CD14-positive monocyte (primary cell): ENCODE data around the gene PRR4. TPM values are rescaled to one million over a fixed set of nuclear protein-coding genes. Genes with fewer than 3 reads are reported as not detected.

Experiments used
- DNase-seq, 3 donors: peaks; one replicate each; pipeline ENCODE4 v3.0.0-alpha.2; 2011 to 2022
- H2AFZ ChIP-seq: 2 replicates; pipeline ENCODE4 v1.6.0; 2012; ENCODE audit warnings: mild to moderate bottlenecking, low read depth, low read length, inconsistent platforms; ENCODE audit not compliant: insufficient read depth, poor library complexity, severe bottlenecking
- H3K27ac ChIP-seq, 2 donors: 1 replicate in 1 of 2; 2 replicates in 1 of 2; pipeline ENCODE4 v1.5.1; 2012 to 2013; ENCODE audit warnings: low read length in 2 of 2, control low read depth in 1 of 2, inconsistent platforms in 1 of 2, low read depth in 1 of 2, mild to moderate bottlenecking in 1 of 2
- H3K27me3 ChIP-seq, 2 donors: one replicate each; pipeline versions ENCODE4 v1.6.0 to v1.6.1; 2011 to 2013; ENCODE audit warnings: low read length in 2 of 2; ENCODE audit not compliant: control insufficient read depth in 2 of 2, insufficient read depth in 2 of 2
- H3K36me3 ChIP-seq, 2 donors: replicated peaks in 1 of 2; 1 replicate in 1 of 2; 2 replicates in 1 of 2; pipeline versions ENCODE4 v1.5.1 to v1.6.1; 2012 to 2013; ENCODE audit warnings: low read length in 2 of 2, control low read depth in 1 of 2, inconsistent platforms in 1 of 2, mild to moderate bottlenecking in 1 of 2; ENCODE audit not compliant: insufficient read depth in 2 of 2, control insufficient read depth in 1 of 2
- H3K4me1 ChIP-seq, 2 donors: 1 replicate in 1 of 2; 2 replicates in 1 of 2; pipeline versions ENCODE4 v1.5.1 to v1.6.1; 2012 to 2013; ENCODE audit warnings: low read length in 2 of 2, control low read depth in 1 of 2, inconsistent platforms in 1 of 2, mild to moderate bottlenecking in 1 of 2, moderate library complexity in 1 of 2; ENCODE audit not compliant: insufficient read depth in 2 of 2, control insufficient read depth in 1 of 2
- H3K4me2 ChIP-seq: replicated peaks from 2 replicates; pipeline ENCODE3; 2012; ENCODE audit warnings: low read length, moderate library complexity, mild to moderate bottlenecking; ENCODE audit not compliant: poor library complexity, severe bottlenecking; ENCODE audit errors: extremely low read depth
- H3K4me3 ChIP-seq, 3 experiments: fragments of 200-600 bp in 1 of 3; sonication (generic) in 1 of 3; replicated peaks in 1 of 3; 1 replicate in 2 of 3; 2 replicates in 1 of 3; pipeline ENCODE4 v1.5.1; 2011 to 2013; ENCODE audit warnings: low read length in 3 of 3, mild to moderate bottlenecking in 3 of 3, control low read depth in 2 of 3, low read depth in 2 of 3, inconsistent platforms in 1 of 3, moderate library complexity in 1 of 3
- H3K79me2 ChIP-seq: 2 replicates; pipeline ENCODE4 v1.6.0; 2012; ENCODE audit warnings: mild to moderate bottlenecking, control low read depth, inconsistent platforms, low read length, moderate library complexity; ENCODE audit not compliant: insufficient read depth
- H3K9ac ChIP-seq: 2 replicates; pipeline ENCODE4 v1.6.0; 2017; ENCODE audit warnings: low read length, mild to moderate bottlenecking; ENCODE audit not compliant: insufficient read depth, poor library complexity, severe bottlenecking
- H3K9me3 ChIP-seq, 2 donors: replicated peaks in 1 of 2; 1 replicate in 1 of 2; 2 replicates in 1 of 2; pipeline versions ENCODE4 v1.5.1 to v1.6.1; 2012 to 2013; ENCODE audit warnings: low read length in 2 of 2, control low read depth in 1 of 2; ENCODE audit not compliant: control insufficient read depth in 1 of 2, insufficient read depth in 1 of 2
- H4K20me1 ChIP-seq: 2 replicates; pipeline ENCODE4 v1.6.0; 2012; ENCODE audit warnings: mild to moderate bottlenecking, low read length, control low read depth, moderate library complexity; ENCODE audit not compliant: insufficient read depth
- H3K27ac Mint-ChIP-seq, 7 donors: one replicate each; pipeline ENCODE4 v1.8.0; 2020; ENCODE audit warnings: mild to moderate bottlenecking in 7 of 7, mixed read lengths in 7 of 7, moderate library complexity in 6 of 7, inconsistent platforms in 2 of 7
- H3K27me3 Mint-ChIP-seq, 3 donors: one replicate each; pipeline ENCODE4 v1.8.0; 2021 to 2022; ENCODE audit warnings: low read depth in 3 of 3, mild to moderate bottlenecking in 3 of 3, mixed read lengths in 3 of 3, moderate library complexity in 3 of 3, inconsistent platforms in 1 of 3
- H3K36me3 Mint-ChIP-seq, 2 donors: one replicate each; pipeline ENCODE4 v1.8.0; 2020; ENCODE audit warnings: mixed read lengths in 2 of 2, inconsistent platforms in 1 of 2, mild to moderate bottlenecking in 1 of 2
- H3K4me1 Mint-ChIP-seq: one replicate; pipeline ENCODE4 v1.8.0; 2020; ENCODE audit warnings: mild to moderate bottlenecking, mixed read lengths
- H3K4me3 Mint-ChIP-seq, 2 donors: one replicate each; pipeline ENCODE4 v1.8.0; 2020; ENCODE audit warnings: mild to moderate bottlenecking in 2 of 2, mixed read lengths in 2 of 2, moderate library complexity in 1 of 2
- H3K9me3 Mint-ChIP-seq, 7 donors: one replicate each; pipeline ENCODE4 v1.8.0; 2020 to 2022; ENCODE audit warnings: mixed read lengths in 7 of 7, mild to moderate bottlenecking in 6 of 7, moderate library complexity in 6 of 7, inconsistent platforms in 2 of 7
- WGBS: methylation state at CpG from one replicate; pipeline ENCODE4 v1.1.5; 2013; ENCODE audit warnings: missing lambda C conversion rate; ENCODE audit not compliant: insufficient coverage; 5-methylcytosine and 5-hydroxymethylcytosine counted together
- intact Hi-C, 2 donors: fragments of 100-400 bp; cut with micrococcal nuclease; formaldehyde crosslinking; loops; one replicate each; pipeline versions ENCODE4 v1.15.0 to v1.15.1; 2023
- polyA plus RNA-seq, 3 donors: library from polyadenylated mRNA; depleted of rRNA in 1 of 3; unstranded in 2 of 3; stranded (reverse) in 1 of 3; fragments of 300-500 nt in 2 of 3; fragments of >200 nt in 1 of 3; fragmentation: Illumina TruSeq in 2 of 3; gene quantifications; 1 replicate in 2 of 3; 2 replicates in 1 of 3; pipeline ENCODE4 v1.2.3, GENCODE V29; 2012 to 2021
- TF ChIP-seq, protein P1 (sequence below): fragments of 200-600 bp; IDR thresholded peaks from one replicate; pipeline ENCODE4 v1.8.0; 2022; ENCODE audit warnings: antibody characterized with exemption, mild to moderate bottlenecking

Gene PRR4
- polyA plus RNA-seq, 3 donors, result 1.0 TPM; not detected in 2

DNA sequence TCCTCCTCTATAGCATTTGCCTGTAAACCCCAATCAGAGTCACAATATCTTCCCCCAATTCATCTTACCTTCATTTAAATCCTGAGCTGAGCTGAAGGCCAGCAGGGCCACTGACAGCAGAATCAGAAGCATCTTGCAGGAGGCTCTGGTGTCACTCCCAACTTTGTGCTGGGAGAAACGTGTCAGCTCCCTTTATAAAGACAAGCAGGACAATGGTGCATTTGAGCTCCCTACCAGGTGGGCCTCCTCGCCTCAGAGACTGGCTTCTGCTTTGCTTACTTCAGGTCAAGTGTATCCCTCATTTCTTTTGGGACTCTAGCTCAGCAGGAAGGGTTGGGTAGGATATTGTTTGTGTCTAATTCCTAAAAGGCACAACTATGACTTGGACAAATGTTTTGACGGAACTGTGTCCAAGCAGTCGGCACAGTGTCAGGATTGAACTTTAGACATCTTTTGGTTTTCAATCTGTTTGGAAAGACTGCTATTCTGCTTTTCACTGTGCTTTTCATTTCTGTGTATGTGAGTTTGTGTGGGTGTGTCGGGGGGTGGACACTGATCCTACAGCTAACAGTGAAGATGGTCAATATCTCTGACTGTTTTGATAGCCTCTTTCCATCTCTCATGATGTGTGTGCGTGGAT is 34.9 kb upstream of the PRR4 start, which contains the start of gene PRH1:
Gene PRH1, minus strand, starts transcription at position 170 of the 640 bp plus-strand sequence. Its CDS starts 38 bp downstream, at position 132.
- Histone ChIP-seq H3K9me3 (no peaks in the 10 kb centered on the region), H3K27ac (no peak within 1 kb of the TSS), H3K4me3 (no peak within 1 kb of the TSS), H3K27me3 (no peaks in the 10 kb centered on the region), H3K9ac (no peak within 1 kb of the TSS), H3K36me3 (no peaks in the 10 kb centered on the region), H3K4me1 (no peaks in the 10 kb centered on the region), H3K79me2 (no peaks in the 10 kb centered on the region), H4K20me1 (no peaks in the 10 kb centered on the region), H2AFZ (no peak within 1 kb of the TSS), H3K4me2 (no peak within 1 kb of the TSS)
- H3K27ac Mint-ChIP-seq, result no peak within 1 kb of the TSS
- 94% methylated on average over 4 of the region's 6 CpGs for WGBS
- H3K27me3 Mint-ChIP-seq, result no peaks in the 10 kb centered on the region
- no peak for DNase-seq
- H3K4me1 Mint-ChIP-seq, result no peaks in the 10 kb centered on the region
- TF ChIP-seq, protein P1, sequence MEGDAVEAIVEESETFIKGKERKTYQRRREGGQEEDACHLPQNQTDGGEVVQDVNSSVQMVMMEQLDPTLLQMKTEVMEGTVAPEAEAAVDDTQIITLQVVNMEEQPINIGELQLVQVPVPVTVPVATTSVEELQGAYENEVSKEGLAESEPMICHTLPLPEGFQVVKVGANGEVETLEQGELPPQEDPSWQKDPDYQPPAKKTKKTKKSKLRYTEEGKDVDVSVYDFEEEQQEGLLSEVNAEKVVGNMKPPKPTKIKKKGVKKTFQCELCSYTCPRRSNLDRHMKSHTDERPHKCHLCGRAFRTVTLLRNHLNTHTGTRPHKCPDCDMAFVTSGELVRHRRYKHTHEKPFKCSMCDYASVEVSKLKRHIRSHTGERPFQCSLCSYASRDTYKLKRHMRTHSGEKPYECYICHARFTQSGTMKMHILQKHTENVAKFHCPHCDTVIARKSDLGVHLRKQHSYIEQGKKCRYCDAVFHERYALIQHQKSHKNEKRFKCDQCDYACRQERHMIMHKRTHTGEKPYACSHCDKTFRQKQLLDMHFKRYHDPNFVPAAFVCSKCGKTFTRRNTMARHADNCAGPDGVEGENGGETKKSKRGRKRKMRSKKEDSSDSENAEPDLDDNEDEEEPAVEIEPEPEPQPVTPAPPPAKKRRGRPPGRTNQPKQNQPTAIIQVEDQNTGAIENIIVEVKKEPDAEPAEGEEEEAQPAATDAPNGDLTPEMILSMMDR, result no peak
- peaks cover 0 to 2% (median 0%) of the 10 kb centered on the region in 7 donors for H3K9me3 Mint-ChIP-seq
- no peak within 1 kb of the TSS for H3K4me3 Mint-ChIP-seq
- no peaks in the 10 kb centered on the region for H3K36me3 Mint-ChIP-seq
- intact Hi-C loops, result no loop called here

DNA sequence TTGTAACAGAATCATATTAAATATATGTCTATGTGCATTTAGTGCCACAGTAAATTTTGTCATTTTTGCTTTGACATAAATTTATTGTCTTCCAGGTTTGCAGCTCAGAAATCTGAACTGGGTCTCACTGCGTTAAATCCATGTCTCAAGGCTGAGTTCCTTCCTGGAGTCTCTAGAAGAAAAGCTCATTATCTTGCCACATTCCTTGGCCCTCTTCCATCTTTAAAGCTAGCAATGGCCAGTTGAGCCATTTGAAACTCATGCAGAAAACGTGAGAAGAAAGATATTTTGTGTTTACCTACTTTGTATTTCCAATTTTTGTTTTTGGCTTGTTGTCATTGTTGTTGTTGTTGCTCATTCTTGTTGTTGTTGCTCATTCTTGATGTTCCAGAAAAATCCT is 24.1 kb upstream of the PRR4 start:
- Histone ChIP-seq H2AFZ (no peak overlapping the region), H3K79me2 (no peaks in the 10 kb centered on the region), H3K4me3 (no peak overlapping the region), H3K4me1 (no peaks in the 10 kb centered on the region), H4K20me1 (no peaks in the 10 kb centered on the region), H3K36me3 (peaks cover 0 to 8% of the 10 kb centered on the region in 2 donors), H3K9ac (no peak overlapping the region), H3K27ac (no peak overlapping the region), H3K4me2 (no peak overlapping the region), H3K27me3 (no peaks in the 10 kb centered on the region), H3K9me3 (no peaks in the 10 kb centered on the region)
- DNase-seq, result no peak
- Mint-ChIP-seq H3K9me3 (peaks cover 0 to 5% (median 0%) of the 10 kb centered on the region in 7 donors), H3K4me1 (peaks cover 2% of the 10 kb centered on the region), H3K27ac (no peak overlapping the region), H3K4me3 (no peak overlapping the region), H3K27me3 (no peaks in the 10 kb centered on the region), H3K36me3 (peaks cover 11% of the 10 kb centered on the region in 2 donors)
- 83% methylated on average over 1 of the region's 2 CpGs for WGBS
- TF ChIP-seq, protein P1, result no peak
- intact Hi-C loops, result no loop called here
